Esophagus squamous epithelium (tissue), 5 donors: Measurements from ENCODE around the gene OBI1. TPM values are rescaled to one million over a fixed set of nuclear protein-coding genes. Genes with fewer than 3 reads are reported as not detected.

Source experiments
- DNase-seq: peaks from one replicate; lab custom pipeline; 2025; lab: John Stamatoyannopoulos, UW
- H3K27ac ChIP-seq, 4 donors: fragments of 200-600 bp; sonication (generic); one replicate each; pipeline ENCODE4 v1.5.1; 2016 to 2019; ENCODE audit warnings: mild to moderate bottlenecking in 1 of 4
- H3K27me3 ChIP-seq, 4 donors: fragments of 200-600 bp; sonication (generic); 1 replicate in 3 of 4; 2 replicates in 1 of 4; pipeline versions ENCODE4 v1.5.1 to v1.6.0; 2017 to 2021; ENCODE audit warnings: antibody characterized with exemption in 1 of 4
- H3K36me3 ChIP-seq, 3 donors: fragments of 200-600 bp; sonication (generic); one replicate each; pipeline ENCODE4 v1.5.1; 2016 to 2019
- H3K4me1 ChIP-seq, 3 donors: fragments of 200-600 bp; sonication (generic); one replicate each; pipeline ENCODE4 v1.5.1; 2017 to 2019
- H3K4me3 ChIP-seq, 4 donors: fragments of 200-600 bp; sonication (generic); 1 replicate in 3 of 4; 2 replicates in 1 of 4; pipeline ENCODE4 v1.5.1; 2016 to 2019; ENCODE audit warnings: mild to moderate bottlenecking in 2 of 4, moderate library complexity in 1 of 4
- H3K9me3 ChIP-seq, 3 donors: fragments of 200-600 bp; sonication (generic); one replicate each; pipeline ENCODE4 v1.5.1; 2016 to 2019
- POLR2A ChIP-seq, 4 donors: fragments of 450-650 bp; IDR thresholded peaks; one replicate each; pipeline ENCODE4 v1.6.1; 2017; ENCODE audit warnings: antibody characterized with exemption in 4 of 4, mild to moderate bottlenecking in 4 of 4, moderate library complexity in 3 of 4
- WGBS, 2 donors: methylation state at CpG; one replicate each; pipeline ENCODE4 v1.1.5; 2018; 5-methylcytosine and 5-hydroxymethylcytosine counted together
- intact Hi-C: fragments of 100-400 bp; cut with DNase I; formaldehyde crosslinking; loops from one replicate; pipeline ENCODE4 v1.15.0; 2022
- total RNA-seq, 4 donors: library from RNA; depleted of rRNA; stranded (reverse); fragments of >200 nt; gene quantifications; one replicate each; pipeline ENCODE4 v1.1.0, GENCODE V29; 2016
- TF ChIP-seq, protein P1 (sequence below), 6 experiments: fragments of 450-650 bp in 4 of 6; fragments of 200-600 bp in 2 of 6; sonication (generic) in 2 of 6; IDR thresholded peaks; one replicate each; pipeline ENCODE4 v1.5.1; 2016 to 2019; ENCODE audit warnings: antibody characterized with exemption in 6 of 6, mild to moderate bottlenecking in 4 of 6, moderate library complexity in 4 of 6
- donor health status: DM: yes; HTN: yes; CAD: no.

OBI1 gene
- total RNA-seq, 4 donors from 2014 or later, result 3.4 to 9.3 (median 7.0) TPM

DNA sequence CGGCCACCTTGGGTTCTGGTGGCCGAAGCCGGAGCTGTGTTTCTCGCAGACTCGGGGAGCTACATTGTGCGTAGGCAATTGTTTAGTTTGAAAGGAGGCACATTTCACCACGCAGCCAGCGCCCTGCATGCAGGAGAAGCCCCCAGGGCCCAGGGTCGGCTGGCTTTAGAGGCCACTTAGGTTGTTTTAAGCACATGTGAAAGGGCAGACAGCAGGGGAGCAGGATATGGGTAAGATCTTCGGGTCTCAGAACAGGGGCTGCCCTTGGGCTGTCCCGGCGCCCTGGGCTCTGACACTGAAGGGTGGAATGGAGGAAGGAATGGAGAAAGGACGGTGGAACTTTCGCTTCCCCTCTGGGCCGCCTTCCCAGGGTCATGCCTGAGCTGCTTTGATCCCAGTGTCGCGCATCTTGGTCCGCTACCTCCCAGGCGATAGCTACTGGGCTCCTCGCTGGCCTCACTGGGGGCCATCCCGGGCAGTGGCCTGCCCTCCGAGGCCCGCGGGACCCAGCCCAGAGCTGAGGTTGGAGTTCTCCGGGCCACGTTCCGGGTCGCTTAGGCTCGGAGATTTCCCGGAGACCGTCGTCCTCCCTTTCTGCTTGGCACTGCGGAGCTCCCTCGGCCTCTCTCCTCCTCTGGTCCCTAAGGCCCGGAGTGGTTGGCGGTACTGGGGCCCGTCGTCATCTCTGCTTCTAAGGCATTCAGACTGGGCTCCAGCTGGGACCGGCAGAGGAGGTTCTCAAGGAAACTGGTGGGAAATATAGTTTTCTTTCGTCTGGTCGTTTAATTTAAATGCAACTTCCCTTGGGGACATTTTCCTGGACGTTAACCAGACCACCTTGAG lies 51.3 kb downstream of the OBI1 start:
- DNase-seq, result no peak
- peaks cover 26 to 62% (median 33%) of the 10 kb centered on the region in 3 donors for H3K4me1 ChIP-seq
- H3K4me3 ChIP-seq, result peak overlapping the region in 2 of 4 donors; percentile 17 to 47
- H3K27me3 ChIP-seq, result peaks cover 15 to 94% (median 50%) of the 10 kb centered on the region in 4 donors
- intact Hi-C loops, result no loop called here
- no peaks in the 10 kb centered on the region for H3K9me3 ChIP-seq
- TF ChIP-seq POLR2A (IDR thresholded peaks at IDR 0.05), result no peak
- TF ChIP-seq, protein P1, sequence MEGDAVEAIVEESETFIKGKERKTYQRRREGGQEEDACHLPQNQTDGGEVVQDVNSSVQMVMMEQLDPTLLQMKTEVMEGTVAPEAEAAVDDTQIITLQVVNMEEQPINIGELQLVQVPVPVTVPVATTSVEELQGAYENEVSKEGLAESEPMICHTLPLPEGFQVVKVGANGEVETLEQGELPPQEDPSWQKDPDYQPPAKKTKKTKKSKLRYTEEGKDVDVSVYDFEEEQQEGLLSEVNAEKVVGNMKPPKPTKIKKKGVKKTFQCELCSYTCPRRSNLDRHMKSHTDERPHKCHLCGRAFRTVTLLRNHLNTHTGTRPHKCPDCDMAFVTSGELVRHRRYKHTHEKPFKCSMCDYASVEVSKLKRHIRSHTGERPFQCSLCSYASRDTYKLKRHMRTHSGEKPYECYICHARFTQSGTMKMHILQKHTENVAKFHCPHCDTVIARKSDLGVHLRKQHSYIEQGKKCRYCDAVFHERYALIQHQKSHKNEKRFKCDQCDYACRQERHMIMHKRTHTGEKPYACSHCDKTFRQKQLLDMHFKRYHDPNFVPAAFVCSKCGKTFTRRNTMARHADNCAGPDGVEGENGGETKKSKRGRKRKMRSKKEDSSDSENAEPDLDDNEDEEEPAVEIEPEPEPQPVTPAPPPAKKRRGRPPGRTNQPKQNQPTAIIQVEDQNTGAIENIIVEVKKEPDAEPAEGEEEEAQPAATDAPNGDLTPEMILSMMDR (IDR thresholded peaks at IDR 0.05), result no peak
- H3K36me3 ChIP-seq, result no peaks in the 10 kb centered on the region
- H3K27ac ChIP-seq, result no peak overlapping the region
- WGBS, 2 donors, result 25 to 28% methylated on average over 12 of the region's 42 CpGs

DNA sequence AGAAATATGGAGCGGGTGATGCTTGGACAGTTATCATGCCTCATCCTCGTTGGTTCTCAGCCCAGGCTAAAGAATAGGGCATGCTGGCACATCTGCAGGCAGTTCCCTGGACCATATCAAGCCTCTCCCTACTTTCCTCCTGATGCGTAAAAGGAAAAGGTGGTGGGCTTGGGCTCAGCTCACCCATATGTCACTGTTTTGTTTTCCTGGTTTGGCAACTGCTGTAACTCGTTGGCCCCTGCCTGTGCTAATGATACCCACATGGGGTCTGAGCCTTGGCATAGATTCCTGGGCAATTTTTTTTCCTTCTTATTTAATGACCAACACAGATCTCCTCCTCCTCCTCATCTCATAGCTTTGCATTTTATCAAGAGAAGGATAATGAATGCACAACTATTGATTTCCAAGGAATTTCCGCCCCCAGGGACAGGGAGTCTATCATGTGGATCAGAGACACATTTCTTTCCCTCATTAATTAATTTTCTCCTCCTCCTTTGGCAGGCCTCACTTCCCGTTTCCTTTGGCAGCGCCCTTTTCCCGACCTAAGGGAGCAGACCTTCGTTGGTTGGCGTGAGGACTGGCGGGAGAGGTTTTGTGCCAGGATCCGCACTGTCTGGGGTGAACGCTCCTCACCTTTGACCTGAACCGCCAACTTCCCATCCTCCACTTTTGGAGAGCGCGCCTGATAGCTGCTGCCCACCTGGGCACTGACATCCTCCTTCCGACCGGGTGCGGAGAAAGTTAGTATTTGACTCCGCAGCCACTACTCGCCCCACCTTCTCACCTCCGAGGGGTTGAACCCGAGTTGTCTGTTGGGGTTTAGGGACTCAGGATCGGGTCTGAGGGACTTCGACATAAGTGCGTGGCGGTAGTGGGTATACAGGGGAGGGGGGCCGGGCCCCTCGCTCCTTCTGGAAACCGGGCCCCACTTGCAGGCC lies 52.2 kb downstream of the OBI1 start:
- intact Hi-C loops, result no loop called here
- Histone ChIP-seq H3K27me3 (peaks cover 16 to 94% (median 50%) of the 10 kb centered on the region in 4 donors), H3K9me3 (no peaks in the 10 kb centered on the region), H3K27ac (no peak overlapping the region), H3K36me3 (no peaks in the 10 kb centered on the region), H3K4me3 (peak overlapping the region in 1 of 4 donors; percentile 47), H3K4me1 (peaks cover 30 to 67% (median 34%) of the 10 kb centered on the region in 3 donors)
- 17 to 19% methylated on average over 15 to 23 of the region's 30 CpGs for WGBS, 2 donors
- TF ChIP-seq, protein P1 (IDR thresholded peaks at IDR 0.05), result no peak
- no peak for TF ChIP-seq POLR2A (IDR thresholded peaks at IDR 0.05)
- no peak for DNase-seq

DNA sequence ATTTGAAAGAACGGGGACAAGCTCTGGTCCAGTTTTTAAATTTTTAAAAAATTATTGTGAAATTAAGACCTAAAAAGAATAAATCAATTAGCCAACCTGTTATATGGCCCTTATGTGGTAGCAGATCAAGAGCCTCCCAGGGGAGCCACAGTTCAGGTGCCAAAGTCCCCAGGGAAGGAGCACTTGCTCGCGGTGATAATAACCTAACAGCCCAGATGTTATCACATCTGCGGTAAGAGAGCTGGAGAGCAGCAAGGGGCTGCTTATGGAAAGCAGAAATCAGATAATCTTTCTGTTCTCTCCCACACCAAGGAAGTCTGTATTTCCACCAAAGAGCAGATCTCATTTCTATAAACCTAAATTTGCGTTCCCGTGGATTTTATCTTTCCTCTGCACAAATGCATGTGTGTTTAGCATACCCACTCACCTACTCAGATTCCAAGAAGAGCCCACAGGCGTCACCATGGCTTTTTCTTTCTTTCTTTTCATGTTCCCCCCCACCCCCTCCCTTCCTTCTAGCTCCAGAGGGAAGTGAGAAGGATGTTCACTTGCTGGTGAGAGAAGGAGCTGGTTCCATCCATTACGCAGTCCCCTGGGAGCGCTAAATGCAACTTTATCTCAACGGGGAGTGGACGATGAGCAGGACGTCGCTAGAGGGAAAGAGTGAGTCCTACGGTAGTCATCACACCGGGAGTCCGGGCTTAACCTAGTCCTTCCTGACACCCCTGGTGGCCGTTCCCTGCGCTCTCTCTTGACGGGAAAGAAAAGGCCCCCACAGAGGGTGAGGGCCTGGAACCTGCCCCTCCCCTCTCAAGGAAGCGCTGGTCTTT lies 54.0 kb downstream of the OBI1 start:
- 10 to 11% methylated on average over 14 to 17 of the region's 20 CpGs for WGBS, 2 donors
- no peak for TF ChIP-seq POLR2A (IDR thresholded peaks at IDR 0.05)
- TF ChIP-seq, protein P1 (IDR thresholded peaks at IDR 0.05), result no peak
- Histone ChIP-seq H3K9me3 (no peaks in the 10 kb centered on the region), H3K36me3 (no peaks in the 10 kb centered on the region), H3K27ac (no peak overlapping the region), H3K4me1 (peaks cover 36 to 70% (median 41%) of the 10 kb centered on the region in 3 donors), H3K4me3 (no peak overlapping the region), H3K27me3 (peaks cover 23 to 98% (median 64%) of the 10 kb centered on the region in 4 donors)
- no peak for DNase-seq
- intact Hi-C loops, result no loop called here

DNA sequence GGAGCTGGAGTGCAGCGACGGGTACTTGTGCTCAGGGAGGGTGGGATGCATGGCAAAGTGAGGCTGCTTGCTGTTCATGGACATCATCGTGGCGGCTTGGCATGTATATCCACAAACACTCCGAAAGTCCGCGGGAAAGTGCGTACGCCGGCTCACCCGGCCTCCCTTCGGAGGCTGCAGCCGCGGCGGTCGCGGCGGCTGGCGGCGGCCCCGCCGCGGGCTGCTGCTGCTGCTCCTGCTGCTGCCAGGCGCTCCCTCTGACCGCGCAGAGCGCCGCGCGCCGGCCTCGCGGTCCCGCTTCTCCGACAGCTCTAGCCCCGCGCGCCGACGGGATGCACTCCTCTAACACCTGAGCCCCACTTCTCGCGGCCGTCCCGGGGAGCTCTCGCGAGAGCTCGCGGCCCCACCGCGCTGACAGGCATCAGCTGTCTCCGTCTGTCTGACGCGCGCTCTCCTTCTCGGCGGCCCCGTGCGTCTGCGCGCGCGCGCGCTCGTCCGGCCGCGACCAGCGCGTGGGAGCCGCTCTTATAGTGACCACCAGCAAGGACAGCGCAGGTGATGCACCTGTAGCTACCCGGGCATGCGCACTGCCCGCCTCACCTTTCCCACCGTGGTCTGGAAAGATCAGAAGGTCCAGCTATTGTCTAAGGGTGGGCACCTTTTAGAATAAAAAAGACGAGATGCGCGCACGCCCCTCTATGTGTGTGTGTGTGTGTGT lies 55.6 kb downstream of the OBI1 start, which contains the start of gene POU4F1:
Gene POU4F1, minus strand, starts transcription at position 313 of the 718 bp plus-strand sequence. Its CDS starts 226 bp downstream, at position 87.
- Histone ChIP-seq H3K4me1 (peaks cover 24 to 54% (median 28%) of the 10 kb centered on the region in 3 donors), H3K27me3 (peaks cover 23 to 98% (median 64%) of the 10 kb centered on the region in 4 donors), H3K27ac (no peak within 1 kb of the TSS), H3K9me3 (no peaks in the 10 kb centered on the region), H3K36me3 (no peaks in the 10 kb centered on the region), H3K4me3 (peak within 1 kb of the TSS; percentile 7 to 59 (median 30))
- TF ChIP-seq POLR2A (IDR thresholded peaks at IDR 0.05), result no peak
- TF ChIP-seq, protein P1 (IDR thresholded peaks at IDR 0.05), result no peak
- DNase-seq, result no peak
- WGBS, 2 donors, result 0 to 4% methylated on average over 1 to 5 of the region's 80 CpGs
- intact Hi-C loops, result no loop called here
